Progenitor cell of endocrine pancreas (in vitro differentiated cells): Measurements from ENCODE around the gene RAB8A. TPM values are rescaled to one million over a fixed set of nuclear protein-coding genes. Genes with fewer than 3 reads are reported as not detected.
A peak's percentile ranks its signal among the peaks of the same experiment; 100 is the strongest.

Experiments used
- DNase-seq: peaks from one replicate; pipeline ENCODE4 v3.0.0; 2021; ENCODE audit warnings: low spot score; ENCODE audit not compliant: unreplicated experiment
- H3K27ac Mint-ChIP-seq: 2 replicates; pipeline ENCODE4 v1.8.0; 2021; ENCODE audit warnings: mild to moderate bottlenecking, moderate library complexity, mixed read lengths
- H3K27me3 Mint-ChIP-seq: 2 replicates; pipeline ENCODE4 v1.8.0; 2021; ENCODE audit warnings: mixed read lengths
- H3K36me3 Mint-ChIP-seq: 2 replicates; pipeline ENCODE4 v1.8.0; 2022; ENCODE audit warnings: mixed read lengths; ENCODE audit not compliant: insufficient read depth
- H3K4me1 Mint-ChIP-seq: 2 replicates; pipeline ENCODE4 v1.8.0; 2021; ENCODE audit warnings: low read depth, mixed read lengths
- H3K4me3 Mint-ChIP-seq: 2 replicates; pipeline ENCODE4 v1.8.0; 2021; ENCODE audit warnings: low read depth, mild to moderate bottlenecking, moderate library complexity, mixed read lengths
- H3K9me3 Mint-ChIP-seq: 2 replicates; pipeline ENCODE4 v1.8.0; 2021; ENCODE audit warnings: low read depth, mixed read lengths
- total RNA-seq: library from RNA; stranded (reverse); gene quantifications from 2 replicates; pipeline ENCODE4 v1.2.1, GENCODE V29; 2021
- TF ChIP-seq, protein P1 (sequence below): fragments of 200-600 bp; sonication (generic); IDR thresholded peaks from one replicate; pipeline ENCODE4 v1.5.0; 2021; ENCODE audit warnings: antibody characterized with exemption, mild to moderate bottlenecking; ENCODE audit not compliant: unreplicated experiment

Gene RAB8A
- total RNA-seq, 1 donor from 2014 or later: 67.5 TPM

DNA sequence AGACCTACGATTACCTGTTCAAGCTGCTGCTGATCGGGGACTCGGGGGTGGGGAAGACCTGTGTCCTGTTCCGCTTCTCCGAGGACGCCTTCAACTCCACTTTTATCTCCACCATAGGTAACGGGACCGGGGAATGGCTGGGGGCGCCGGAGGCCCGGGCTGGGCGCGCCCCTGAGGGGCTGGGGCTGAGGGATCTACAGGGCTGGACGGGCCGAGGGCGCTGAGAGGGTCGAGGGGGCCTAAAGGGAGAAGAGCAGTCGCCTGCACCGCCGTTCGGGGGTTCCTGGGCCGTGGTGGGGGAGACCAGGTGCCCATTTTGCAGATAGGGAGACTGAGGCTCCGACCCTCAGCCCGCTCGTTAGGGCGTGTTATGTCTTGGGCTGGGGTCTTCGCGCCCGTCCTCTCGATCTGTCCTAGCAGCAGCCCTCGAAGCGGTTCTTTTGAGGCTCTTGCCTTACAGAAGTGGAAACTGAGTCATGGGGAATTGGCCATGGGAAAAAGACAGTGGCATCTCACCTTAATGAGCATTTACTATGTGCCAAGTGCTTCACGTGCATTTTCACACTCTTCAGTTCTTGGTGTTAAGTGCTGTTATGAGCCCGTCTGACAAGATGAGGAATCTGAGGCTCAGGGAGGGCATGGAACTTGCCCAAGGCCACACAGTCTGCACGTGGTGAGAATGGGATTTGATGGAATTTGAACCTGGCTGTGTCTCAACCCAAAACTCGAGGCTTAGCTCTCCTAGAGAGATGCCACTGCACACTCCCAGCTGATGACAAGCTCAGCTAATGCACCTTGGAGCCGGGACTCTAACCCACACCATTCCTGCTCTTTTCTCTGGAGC, 442 bp downstream of the RAB8A start:
- no peak for DNase-seq
- Mint-ChIP-seq H3K9me3 (no peaks in the 10 kb centered on the region), H3K4me3 (peak overlapping the region; percentile 99), H3K27ac (peak overlapping the region; percentile 99), H3K27me3 (no peaks in the 10 kb centered on the region), H3K4me1 (peaks cover 9% of the 10 kb centered on the region), H3K36me3 (no peaks in the 10 kb centered on the region)
- TF ChIP-seq, protein P1, sequence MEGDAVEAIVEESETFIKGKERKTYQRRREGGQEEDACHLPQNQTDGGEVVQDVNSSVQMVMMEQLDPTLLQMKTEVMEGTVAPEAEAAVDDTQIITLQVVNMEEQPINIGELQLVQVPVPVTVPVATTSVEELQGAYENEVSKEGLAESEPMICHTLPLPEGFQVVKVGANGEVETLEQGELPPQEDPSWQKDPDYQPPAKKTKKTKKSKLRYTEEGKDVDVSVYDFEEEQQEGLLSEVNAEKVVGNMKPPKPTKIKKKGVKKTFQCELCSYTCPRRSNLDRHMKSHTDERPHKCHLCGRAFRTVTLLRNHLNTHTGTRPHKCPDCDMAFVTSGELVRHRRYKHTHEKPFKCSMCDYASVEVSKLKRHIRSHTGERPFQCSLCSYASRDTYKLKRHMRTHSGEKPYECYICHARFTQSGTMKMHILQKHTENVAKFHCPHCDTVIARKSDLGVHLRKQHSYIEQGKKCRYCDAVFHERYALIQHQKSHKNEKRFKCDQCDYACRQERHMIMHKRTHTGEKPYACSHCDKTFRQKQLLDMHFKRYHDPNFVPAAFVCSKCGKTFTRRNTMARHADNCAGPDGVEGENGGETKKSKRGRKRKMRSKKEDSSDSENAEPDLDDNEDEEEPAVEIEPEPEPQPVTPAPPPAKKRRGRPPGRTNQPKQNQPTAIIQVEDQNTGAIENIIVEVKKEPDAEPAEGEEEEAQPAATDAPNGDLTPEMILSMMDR: no peak

DNA sequence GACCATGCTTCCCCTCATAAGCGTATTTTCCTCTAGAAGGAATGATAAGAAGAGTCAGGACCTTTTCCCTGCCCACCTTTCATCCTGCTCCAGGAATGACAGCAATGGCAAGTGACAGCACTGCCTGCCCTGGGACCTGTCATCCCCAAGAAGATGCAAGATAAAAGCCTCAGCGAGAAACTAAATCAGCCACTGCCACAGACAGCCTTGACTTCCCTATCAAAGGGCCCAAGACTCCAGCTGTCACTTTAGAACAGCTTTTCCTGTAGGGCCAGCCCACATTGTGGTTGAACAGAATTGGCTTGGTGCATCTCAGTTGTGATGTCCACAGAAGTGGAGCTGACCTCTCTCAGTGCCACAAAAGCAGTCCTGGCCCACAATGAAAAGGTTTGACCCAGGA, 1.1 kb downstream of the RAB8A start:
- Mint-ChIP-seq H3K27me3 (no peaks in the 10 kb centered on the region), H3K4me1 (peaks cover 7% of the 10 kb centered on the region), H3K27ac (peak overlapping the region; percentile 99), H3K36me3 (no peaks in the 10 kb centered on the region), H3K4me3 (peak overlapping the region; percentile 99), H3K9me3 (no peaks in the 10 kb centered on the region)
- DNase-seq: no peak
- TF ChIP-seq, protein P1: no peak

DNA sequence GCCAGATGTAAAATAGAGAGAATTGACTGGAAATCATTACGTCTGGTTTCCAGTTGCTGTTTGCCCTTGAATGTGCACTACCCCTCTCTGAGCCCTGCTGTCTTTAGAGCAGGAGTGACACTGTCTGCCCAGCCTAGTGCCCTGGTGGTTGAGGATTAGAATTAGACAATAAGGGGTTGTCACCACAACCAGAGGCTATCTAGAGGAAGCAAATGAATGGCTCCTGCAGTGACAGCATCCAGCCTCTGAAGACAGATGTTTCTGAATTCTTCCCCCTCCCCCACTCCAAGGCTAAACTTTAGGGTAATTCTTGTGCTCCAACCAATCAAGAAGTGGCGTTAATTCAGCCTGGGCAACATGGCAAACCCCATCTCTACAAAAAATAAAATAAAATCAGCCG, 2.0 kb downstream of the RAB8A start:
- peak overlapping the region; percentile 33 for H3K27ac Mint-ChIP-seq
- peaks cover 7% of the 10 kb centered on the region for H3K4me1 Mint-ChIP-seq
- H3K9me3 Mint-ChIP-seq: no peaks in the 10 kb centered on the region
- no peaks in the 10 kb centered on the region for H3K27me3 Mint-ChIP-seq
- TF ChIP-seq, protein P1: no peak
- H3K4me3 Mint-ChIP-seq: peak overlapping the region; percentile 46
- DNase-seq: no peak
- H3K36me3 Mint-ChIP-seq: peaks cover 1% of the 10 kb centered on the region

DNA sequence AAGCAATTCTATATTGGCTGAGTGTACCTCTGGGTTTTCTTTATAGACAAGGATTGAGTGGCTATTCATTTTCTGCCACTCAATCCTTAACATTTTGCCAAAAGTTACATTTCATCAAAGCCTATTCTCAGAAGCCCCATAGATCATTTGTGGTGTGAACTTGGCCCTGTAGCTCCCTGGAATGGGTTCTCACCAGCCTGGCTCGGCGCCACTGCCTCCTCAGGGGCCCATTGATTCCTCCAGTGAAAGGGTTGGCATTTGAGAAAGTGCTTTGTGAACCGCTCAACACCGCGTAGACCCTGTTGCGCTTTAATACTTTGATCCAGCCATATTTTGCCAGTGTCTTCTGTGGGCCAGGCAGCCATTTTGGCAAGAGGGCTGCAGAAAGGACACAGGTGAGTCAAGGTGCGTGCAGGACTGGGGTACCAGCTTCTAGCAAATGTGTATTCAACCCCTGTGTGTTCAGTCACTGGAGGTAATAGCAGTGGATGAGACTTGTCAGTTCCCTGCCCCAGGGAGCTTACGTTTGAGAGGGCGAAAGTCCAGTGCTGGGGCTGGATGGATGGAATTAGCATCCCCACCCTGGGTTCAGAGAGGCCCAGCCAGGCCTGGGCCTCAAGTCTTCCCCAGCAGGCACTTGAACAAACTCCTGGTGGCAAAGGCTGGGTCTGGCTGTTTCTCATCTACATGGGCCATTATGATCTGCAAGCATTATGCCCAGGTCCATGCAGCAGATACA, 3.8 kb downstream of the RAB8A start:
- Mint-ChIP-seq H3K4me1 (peaks cover 7% of the 10 kb centered on the region), H3K27me3 (no peaks in the 10 kb centered on the region), H3K9me3 (no peaks in the 10 kb centered on the region), H3K36me3 (peaks cover 1% of the 10 kb centered on the region), H3K4me3 (no peak overlapping the region), H3K27ac (peak overlapping the region; percentile 73)
- TF ChIP-seq, protein P1: no peak
- no peak for DNase-seq

DNA sequence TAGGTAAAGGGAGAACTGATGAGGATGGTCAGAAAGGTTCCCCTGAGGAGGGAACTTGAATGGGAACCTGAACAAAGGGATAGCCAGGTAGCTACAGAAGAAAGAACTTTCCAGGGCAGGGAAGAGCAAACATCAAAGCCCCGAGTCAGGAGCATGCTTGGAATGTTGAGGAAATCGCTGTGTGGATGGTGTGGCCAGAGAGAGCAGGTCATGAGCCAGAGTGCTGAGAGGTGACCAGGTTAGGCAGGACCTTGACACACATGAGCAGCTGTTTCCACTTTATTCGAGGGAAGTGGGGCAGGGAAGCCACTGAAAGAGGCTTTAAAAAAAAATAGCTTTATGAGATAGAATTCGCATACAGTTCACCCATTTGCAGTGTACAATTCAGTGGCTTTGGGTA, 4.4 kb downstream of the RAB8A start:
- H3K4me1 Mint-ChIP-seq: peaks cover 7% of the 10 kb centered on the region
- H3K36me3 Mint-ChIP-seq: peaks cover 1% of the 10 kb centered on the region
- no peaks in the 10 kb centered on the region for H3K27me3 Mint-ChIP-seq
- H3K9me3 Mint-ChIP-seq: no peaks in the 10 kb centered on the region
- peak overlapping the region; percentile 58 for H3K27ac Mint-ChIP-seq
- no peak overlapping the region for H3K4me3 Mint-ChIP-seq
- no peak for DNase-seq
- TF ChIP-seq, protein P1: no peak
